Measurements from ENCODE around the gene CARS1.

The CARS1 gene

DNA sequence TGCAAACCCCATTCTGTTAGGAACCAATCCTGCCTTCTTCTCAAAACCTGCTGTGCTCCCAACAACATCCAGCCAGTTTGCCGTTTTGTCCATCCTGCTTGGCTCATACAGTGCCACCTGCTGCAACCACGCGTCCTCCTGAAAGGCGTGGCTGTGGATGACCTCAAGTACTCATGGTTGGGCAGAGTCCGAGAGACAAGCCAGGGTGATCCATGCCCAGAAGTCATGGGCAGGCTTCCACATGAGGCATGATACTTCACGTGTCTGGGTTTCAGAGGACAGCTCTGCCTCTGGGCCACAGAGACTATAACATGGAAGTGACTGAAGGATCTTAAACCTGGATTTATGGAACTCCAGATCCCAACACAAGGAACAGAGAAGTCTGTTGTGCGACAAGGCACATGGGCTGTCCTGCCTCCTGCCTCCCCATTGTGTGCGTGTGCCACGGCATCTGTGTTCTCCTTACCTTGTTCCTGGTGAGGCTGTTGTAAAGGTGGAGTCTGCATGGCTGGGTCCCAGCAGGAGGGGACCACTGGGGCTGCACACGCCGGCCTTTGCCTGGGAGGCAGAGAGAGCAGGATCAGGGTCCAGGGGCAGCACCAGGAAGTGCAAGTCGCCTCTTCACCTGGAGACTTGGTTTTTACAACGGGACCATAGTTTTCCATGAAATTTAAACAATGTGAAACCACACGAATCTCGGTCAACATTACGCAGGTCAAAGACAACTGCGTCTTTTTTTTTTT is 15.4 kb downstream of the CARS1 start:
- TF ChIP-seq Cebpa-rat (IDR thresholded peaks at IDR 0.05), result no peak
- H3K9me3 ChIP-seq (replicated peaks in 1 of 11), result no peaks in the 10 kb centered on the region
- peaks cover 57 to 98% (median 81%) of the 10 kb centered on the region in 11 experiments for H4K20me1 ChIP-seq
- H3K4me2 ChIP-seq, result no peak overlapping the region
- no peak overlapping the region for H3K4me3 ChIP-seq
- H3K27me3 ChIP-seq, result no peaks in the 10 kb centered on the region
- no peak overlapping the region for H3K9ac ChIP-seq
- H3K36me3 ChIP-seq, result peaks cover 83 to 100% (median 97%) of the 10 kb centered on the region in 11 experiments
- H3K27ac ChIP-seq, result no peak overlapping the region; a peak in 1 of 22 replicates
- H3K4me1 ChIP-seq, result peaks cover 11 to 34% (median 21%) of the 10 kb centered on the region in 10 experiments

- Histone ChIP-seq H3K27me3 (no peaks in the 10 kb centered on the region), H3K4me1 (peaks cover 21 to 43% (median 31%) of the 10 kb centered on the region in 10 experiments), H4K20me1 (peaks cover 47 to 98% (median 74%) of the 10 kb centered on the region in 11 experiments), H3K4me3 (no peak overlapping the region), H3K9me3 (replicated peaks in 1 of 11) (no peaks in the 10 kb centered on the region), H3K27ac (no peak overlapping the region), H3K9ac (no peak overlapping the region), H3K36me3 (peaks cover 84 to 100% (median 98%) of the 10 kb centered on the region in 11 experiments), H3K4me2 (no peak overlapping the region)
- TF ChIP-seq Cebpa-rat (IDR thresholded peaks at IDR 0.05), result no peak
These were observed 16.3 kb downstream of the CARS1 start for GRCh38 chr11:3040881-3041280.

DNA sequence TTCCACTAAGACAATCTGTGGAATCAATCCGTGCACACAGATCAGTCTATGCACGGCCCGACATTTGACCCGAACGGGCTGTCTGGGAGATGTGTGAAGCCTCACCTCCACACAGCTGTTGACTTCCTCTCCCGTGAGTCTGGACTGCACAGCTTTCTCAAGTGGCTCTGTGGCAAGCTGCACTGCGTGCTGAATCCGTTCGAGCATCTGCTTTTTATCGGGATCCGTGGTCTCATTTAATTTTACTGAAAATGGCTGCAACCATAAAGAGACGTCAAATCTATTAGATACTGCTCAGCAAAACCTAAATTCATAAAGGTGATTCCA is 19.3 kb downstream of the CARS1 start:
- Histone ChIP-seq H3K4me2 (peak overlapping the region in 6 of 11 experiments; percentile 4 to 60 (median 44); a peak in 8 of 22 replicates), H3K27ac (peak overlapping the region in 2 of 11 experiments; percentile 21 to 25; a peak in 1 of 22 replicates), H3K27me3 (no peaks in the 10 kb centered on the region), H4K20me1 (peaks cover 20 to 88% (median 45%) of the 10 kb centered on the region in 11 experiments; a peak in 21 of 22 replicates), H3K4me3 (no peak overlapping the region), H3K4me1 (peaks cover 25 to 33% (median 29%) of the 10 kb centered on the region in 10 experiments), H3K9me3 (replicated peaks in 1 of 11) (no peaks in the 10 kb centered on the region), H3K36me3 (peaks cover 94 to 100% (median 98%) of the 10 kb centered on the region in 11 experiments), H3K9ac (peak overlapping the region in 4 of 11 experiments; percentile 1 to 52 (median 24); a peak in 2 of 22 replicates)
- TF ChIP-seq Cebpa-rat (IDR thresholded peaks at IDR 0.05), result no peak

- H3K36me3 ChIP-seq, result peaks cover 95 to 100% (median 98%) of the 10 kb centered on the region in 11 experiments
- no peak for TF ChIP-seq Cebpa-rat (IDR thresholded peaks at IDR 0.05)
These were observed 19.9 kb downstream of the CARS1 start for GRCh38 chr11:3037040-3037944.

GRCh38 chr11:3036419-3036818 is 20.8 kb downstream of the CARS1 start:
- H3K27ac ChIP-seq, result peak overlapping the region in 3 of 11 experiments; percentile 25 to 56 (median 32); a peak in 4 of 22 replicates
- TF ChIP-seq Cebpa-rat (IDR thresholded peaks at IDR 0.05), result no peak
- no peaks in the 10 kb centered on the region for H3K27me3 ChIP-seq
- peak overlapping the region in 4 of 11 experiments; percentile 25 to 48 (median 30); a peak in 3 of 22 replicates for H3K9ac ChIP-seq
- H3K9me3 ChIP-seq (replicated peaks in 1 of 11), result 0 out of 22 replicates have a peak, but pooled peaks cover 0 to 4% (median 0%) of the 10 kb centered on the region in 11 experiments
- H3K4me2 ChIP-seq, result peak overlapping the region; percentile 20 to 61 (median 42); a peak in 17 of 22 replicates
- peaks cover 89 to 96% (median 92%) of the 10 kb centered on the region in 11 experiments for H3K36me3 ChIP-seq
- peaks cover 5 to 85% (median 33%) of the 10 kb centered on the region in 11 experiments; a peak in 19 of 22 replicates for H4K20me1 ChIP-seq
- peaks cover 31 to 45% (median 40%) of the 10 kb centered on the region in 10 experiments for H3K4me1 ChIP-seq
- H3K4me3 ChIP-seq, result no peak overlapping the region

More at GRCh38 chr11:3037040-3037944, 19.9 kb downstream of the CARS1 start:
- Histone ChIP-seq H3K4me2 (peak overlapping the region; percentile 13 to 61 (median 42); a peak in 15 of 22 replicates), H3K4me3 (no peak overlapping the region), H3K27me3 (no peaks in the 10 kb centered on the region), H3K27ac (peak overlapping the region in 8 of 11 experiments; percentile 21 to 56 (median 32); a peak in 9 of 22 replicates), H4K20me1 (peaks cover 14 to 88% (median 39%) of the 10 kb centered on the region in 11 experiments; a peak in 21 of 22 replicates), H3K4me1 (peaks cover 28 to 39% (median 33%) of the 10 kb centered on the region in 10 experiments), H3K9me3 (replicated peaks in 1 of 11) (0 out of 22 replicates have a peak, but pooled peaks cover 0 to 2% (median 0%) of the 10 kb centered on the region in 11 experiments), H3K9ac (peak overlapping the region in 8 of 11 experiments; percentile 1 to 52 (median 33); a peak in 7 of 22 replicates)

DNA sequence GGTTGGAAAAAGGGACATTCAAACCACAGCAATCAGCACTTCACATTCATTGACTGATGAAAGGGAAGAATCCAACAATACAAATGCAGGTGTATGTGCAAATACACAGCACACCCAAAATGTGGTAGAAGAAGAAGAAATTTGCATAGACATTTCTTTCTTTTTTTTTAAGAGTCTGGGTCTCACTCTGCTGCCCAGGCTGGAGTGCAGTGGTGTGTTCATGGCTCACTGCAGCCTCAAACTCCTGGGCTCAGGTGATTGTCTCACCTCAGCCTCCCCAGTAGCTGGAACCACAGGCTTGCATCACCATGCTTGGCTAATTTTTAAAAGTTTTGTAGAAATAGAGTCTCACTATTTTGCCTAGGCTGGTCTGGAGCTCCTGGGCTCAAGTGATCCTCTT is 21.9 kb downstream of the CARS1 start:
- H3K27ac ChIP-seq, result peak overlapping the region in 1 of 11 experiments; percentile 42; a peak in 1 of 22 replicates
- H4K20me1 ChIP-seq, result peaks cover 0 to 85% (median 25%) of the 10 kb centered on the region in 11 experiments; a peak in 16 of 22 replicates
- H3K36me3 ChIP-seq, result peaks cover 78 to 86% (median 83%) of the 10 kb centered on the region in 11 experiments
- no peaks in the 10 kb centered on the region for H3K27me3 ChIP-seq
- peak overlapping the region in 5 of 11 experiments; percentile 37 to 61 (median 47); a peak in 7 of 22 replicates for H3K4me2 ChIP-seq
- no peak for TF ChIP-seq Cebpa-rat (IDR thresholded peaks at IDR 0.05)
- H3K4me1 ChIP-seq, result peaks cover 42 to 56% (median 50%) of the 10 kb centered on the region in 10 experiments
- H3K9me3 ChIP-seq (replicated peaks in 1 of 11), result 0 out of 22 replicates have a peak, but pooled peaks cover 0 to 4% (median 0%) of the 10 kb centered on the region in 11 experiments
- peak overlapping the region in 4 of 11 experiments; percentile 25 to 30 (median 28); a peak in 2 of 22 replicates for H3K9ac ChIP-seq
- no peak overlapping the region for H3K4me3 ChIP-seq

GRCh38 chr11:3030289-3031070 is 26.7 kb downstream of the CARS1 start:
- Histone ChIP-seq H4K20me1 (peaks cover 0 to 65% (median 5%) of the 10 kb centered on the region in 11 experiments; a peak in 9 of 22 replicates), H3K36me3 (peaks cover 79 to 85% (median 84%) of the 10 kb centered on the region in 11 experiments), H3K4me1 (peaks cover 27 to 41% (median 35%) of the 10 kb centered on the region in 10 experiments), H3K4me2 (peak overlapping the region; percentile 70 to 96 (median 88)), H3K9me3 (replicated peaks in 1 of 11) (0 out of 22 replicates have a peak, but pooled peaks cover 0 to 4% (median 0%) of the 10 kb centered on the region in 11 experiments), H3K27me3 (no peaks in the 10 kb centered on the region), H3K9ac (peak overlapping the region in 9 of 11 experiments; percentile 39 to 59 (median 48); a peak in 14 of 22 replicates), H3K4me3 (peak overlapping the region in 3 of 10 experiments; percentile 1 to 44 (median 33); a peak in 5 of 20 replicates), H3K27ac (peak overlapping the region in 10 of 11 experiments; percentile 44 to 76 (median 70); a peak in 19 of 22 replicates)
- no peak for TF ChIP-seq Cebpa-rat (IDR thresholded peaks at IDR 0.05)

All from BLaER1 treated with 17β-estradiol and CSF1 and Interleukin-3, amounts not matched to agents 10 nM and 100 nM (cell line).